Progenitor cell of endocrine pancreas (in vitro differentiated cells): ENCODE results near the gene OR2V2. TPM values are rescaled to one million over a fixed set of nuclear protein-coding genes. Genes with fewer than 3 reads are reported as not detected.

ENCODE experiments used
- DNase-seq: peaks from one replicate; pipeline ENCODE4 v3.0.0; 2021; ENCODE audit warnings: low spot score; ENCODE audit not compliant: unreplicated experiment
- H3K27ac Mint-ChIP-seq: 2 replicates; pipeline ENCODE4 v1.8.0; 2021; ENCODE audit warnings: mild to moderate bottlenecking, moderate library complexity, mixed read lengths
- H3K27me3 Mint-ChIP-seq: 2 replicates; pipeline ENCODE4 v1.8.0; 2021; ENCODE audit warnings: mixed read lengths
- H3K36me3 Mint-ChIP-seq: 2 replicates; pipeline ENCODE4 v1.8.0; 2022; ENCODE audit warnings: mixed read lengths; ENCODE audit not compliant: insufficient read depth
- H3K4me1 Mint-ChIP-seq: 2 replicates; pipeline ENCODE4 v1.8.0; 2021; ENCODE audit warnings: low read depth, mixed read lengths
- H3K4me3 Mint-ChIP-seq: 2 replicates; pipeline ENCODE4 v1.8.0; 2021; ENCODE audit warnings: low read depth, mild to moderate bottlenecking, moderate library complexity, mixed read lengths
- H3K9me3 Mint-ChIP-seq: 2 replicates; pipeline ENCODE4 v1.8.0; 2021; ENCODE audit warnings: low read depth, mixed read lengths
- CTCF ChIP-seq: fragments of 200-600 bp; sonication (generic); IDR thresholded peaks from one replicate; pipeline ENCODE4 v1.5.0; 2021; ENCODE audit warnings: antibody characterized with exemption, mild to moderate bottlenecking; ENCODE audit not compliant: unreplicated experiment
- total RNA-seq: library from RNA; stranded (reverse); gene quantifications from 2 replicates; pipeline ENCODE4 v1.2.1, GENCODE V29; 2021

OR2V2 gene
- total RNA-seq, 1 donor from 2014 or later: not detected

GRCh38 chr5:181118369-181118768 is 29.0 kb upstream of the OR2V2 start:
- Mint-ChIP-seq H3K9me3 (no peaks in the 10 kb centered on the region), H3K27ac (no peak overlapping the region), H3K27me3 (peaks cover 91% of the 10 kb centered on the region)

GRCh38 chr5:181119105-181119504 is 28.3 kb upstream of the OR2V2 start:
- H3K4me1 Mint-ChIP-seq: no peaks in the 10 kb centered on the region
- H3K9me3 Mint-ChIP-seq: no peaks in the 10 kb centered on the region
- H3K27me3 Mint-ChIP-seq: peaks cover 92% of the 10 kb centered on the region
- H3K36me3 Mint-ChIP-seq: no peaks in the 10 kb centered on the region
- no peak overlapping the region for H3K27ac Mint-ChIP-seq
- no peak overlapping the region for H3K4me3 Mint-ChIP-seq
- TF ChIP-seq CTCF: no peak
- no peak for DNase-seq

More at GRCh38 chr5:181118369-181118768, 29.0 kb upstream of the OR2V2 start:
- Mint-ChIP-seq H3K4me3 (no peak overlapping the region), H3K36me3 (no peaks in the 10 kb centered on the region), H3K4me1 (no peaks in the 10 kb centered on the region)
- no peak for DNase-seq
- TF ChIP-seq CTCF: no peak

- Mint-ChIP-seq H3K4me3 (no peak overlapping the region), H3K27ac (no peak overlapping the region), H3K4me1 (no peaks in the 10 kb centered on the region), H3K27me3 (peaks cover 90% of the 10 kb centered on the region), H3K9me3 (no peaks in the 10 kb centered on the region), H3K36me3 (no peaks in the 10 kb centered on the region)
- no peak for TF ChIP-seq CTCF
- no peak for DNase-seq
Measured at GRCh38 chr5:181120306-181120705, 27.1 kb upstream of the OR2V2 start.

GRCh38 chr5:181120761-181121160 is 26.6 kb upstream of the OR2V2 start:
- no peak for TF ChIP-seq CTCF
- Mint-ChIP-seq H3K4me1 (no peaks in the 10 kb centered on the region), H3K9me3 (no peaks in the 10 kb centered on the region), H3K27me3 (peaks cover 89% of the 10 kb centered on the region), H3K4me3 (no peak overlapping the region), H3K27ac (no peak overlapping the region), H3K36me3 (no peaks in the 10 kb centered on the region)
- no peak for DNase-seq

- H3K27ac Mint-ChIP-seq: no peak overlapping the region
- H3K4me3 Mint-ChIP-seq: no peak overlapping the region
- no peaks in the 10 kb centered on the region for H3K9me3 Mint-ChIP-seq
- no peak for DNase-seq
- no peak for TF ChIP-seq CTCF
- no peaks in the 10 kb centered on the region for H3K4me1 Mint-ChIP-seq
- peaks cover 88% of the 10 kb centered on the region for H3K27me3 Mint-ChIP-seq
- no peaks in the 10 kb centered on the region for H3K36me3 Mint-ChIP-seq
Measured at GRCh38 chr5:181121675-181122561, 25.5 kb upstream of the OR2V2 start.
